Islet of Langerhans (tissue), 1 donor: ENCODE results near the gene ITPRIP.

Experiments
- FAIRE-seq: peaks from one replicate; lab custom pipeline; 2011; peaks lifted over from hg19 to GRCh38; lab: Jason Lieb, UNC

Gene ITPRIP

DNA sequence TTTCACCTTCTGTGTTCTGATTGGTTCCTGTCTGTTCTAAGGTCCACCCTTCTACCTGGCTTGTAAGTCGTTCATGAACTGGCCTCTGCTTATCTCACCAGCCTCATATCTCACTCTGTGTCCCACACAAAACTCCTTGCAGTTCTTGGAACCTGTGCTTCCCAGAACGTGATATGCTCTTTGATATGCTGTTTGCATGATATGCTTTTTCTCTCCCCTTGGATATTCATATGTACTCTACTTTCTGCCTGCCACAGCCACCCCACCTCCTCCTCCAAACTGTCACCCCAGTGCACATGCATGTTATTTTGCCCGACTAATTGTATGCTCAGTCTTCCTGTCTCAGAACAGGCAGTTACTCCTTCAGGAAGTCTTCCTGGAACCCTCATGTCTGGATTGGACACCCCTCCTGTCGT, 1.9 kb upstream of the ITPRIP start:
- FAIRE-seq: no peak

DNA sequence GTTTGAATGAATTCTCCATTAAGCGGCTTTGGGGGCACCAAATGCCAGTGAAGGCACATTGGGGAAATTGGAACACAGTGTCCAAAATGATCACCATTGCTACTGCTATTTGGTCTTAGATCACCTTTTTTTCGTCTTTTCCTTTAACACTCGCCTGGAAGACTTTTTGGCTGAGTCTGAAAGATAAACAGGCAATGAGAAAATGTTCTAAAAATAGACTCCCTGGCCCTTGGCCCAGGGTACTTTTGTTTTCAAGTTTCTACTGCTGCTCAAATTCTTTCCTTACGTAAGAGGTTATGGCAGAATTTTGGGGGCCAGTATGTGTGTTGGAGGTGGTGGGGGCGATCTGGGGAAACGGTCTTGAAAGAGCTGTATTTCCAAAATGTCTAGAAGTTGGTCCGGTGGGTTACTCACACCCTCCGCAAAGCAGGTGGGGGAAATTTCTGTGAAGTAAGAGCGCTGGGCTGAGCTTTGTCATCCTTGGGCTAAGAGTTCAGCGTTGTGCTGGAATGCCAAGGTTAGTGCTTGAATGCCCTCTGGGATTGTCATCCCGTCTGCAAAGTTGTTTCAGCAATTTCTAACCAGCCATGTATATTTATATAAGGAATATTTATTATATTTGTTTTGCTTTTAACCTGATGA, 1.3 kb upstream of the ITPRIP start:
- peak; percentile 53 for FAIRE-seq

DNA sequence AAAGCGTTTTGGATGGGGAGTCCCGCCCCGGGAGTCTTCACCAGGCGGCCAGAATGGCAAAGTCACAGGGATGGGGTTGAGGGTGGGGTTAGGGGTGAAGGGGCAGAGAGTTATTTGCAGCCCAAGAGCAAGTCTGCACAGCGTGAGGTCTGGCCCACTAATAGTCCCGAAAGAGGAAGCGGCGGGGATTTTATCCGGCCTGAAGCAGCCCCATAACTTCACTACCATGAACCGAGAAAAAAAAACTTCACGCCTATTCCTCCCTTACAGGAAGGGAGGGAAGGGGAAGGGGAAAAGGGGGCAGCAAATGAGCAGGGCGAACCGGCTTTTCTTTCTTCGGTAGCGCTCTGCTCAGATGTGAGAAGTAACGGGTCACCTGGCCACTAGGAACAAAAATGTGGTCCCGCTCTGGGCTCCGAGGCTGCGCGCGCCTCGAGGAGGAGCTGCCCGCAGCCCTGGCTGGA, 712 bp downstream of the ITPRIP start:
- FAIRE-seq: no peak

DNA sequence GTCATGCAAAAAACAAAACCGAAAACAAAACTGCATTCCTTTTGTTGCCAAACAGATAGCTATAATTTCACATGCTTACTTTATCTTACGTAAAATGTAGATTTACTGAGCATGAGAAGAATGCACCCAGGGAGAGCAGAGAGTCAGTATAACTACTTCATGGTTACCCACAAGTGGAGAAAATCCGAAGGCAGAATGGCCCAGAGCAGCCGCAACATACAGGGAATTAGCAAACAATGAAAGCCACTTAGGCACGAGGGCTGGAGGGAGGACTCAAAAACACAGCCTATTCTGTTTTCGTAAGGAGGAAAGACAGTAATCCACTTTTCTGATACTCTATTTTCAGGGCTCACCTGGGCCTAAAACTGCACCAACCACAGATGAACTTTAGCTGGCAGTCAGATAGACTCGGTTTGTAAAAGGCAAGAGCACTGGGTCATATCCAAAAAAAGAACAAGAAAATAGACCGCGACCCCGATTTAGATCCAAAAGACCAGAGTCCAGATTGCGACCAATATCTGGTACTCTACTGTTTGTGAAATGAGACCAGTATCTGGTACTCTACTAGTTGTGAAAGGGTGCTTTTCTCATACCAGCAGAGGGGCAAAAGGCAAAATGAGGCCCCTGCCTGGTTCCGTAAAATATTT, 1.3 kb downstream of the ITPRIP start:
- FAIRE-seq: no peak

DNA sequence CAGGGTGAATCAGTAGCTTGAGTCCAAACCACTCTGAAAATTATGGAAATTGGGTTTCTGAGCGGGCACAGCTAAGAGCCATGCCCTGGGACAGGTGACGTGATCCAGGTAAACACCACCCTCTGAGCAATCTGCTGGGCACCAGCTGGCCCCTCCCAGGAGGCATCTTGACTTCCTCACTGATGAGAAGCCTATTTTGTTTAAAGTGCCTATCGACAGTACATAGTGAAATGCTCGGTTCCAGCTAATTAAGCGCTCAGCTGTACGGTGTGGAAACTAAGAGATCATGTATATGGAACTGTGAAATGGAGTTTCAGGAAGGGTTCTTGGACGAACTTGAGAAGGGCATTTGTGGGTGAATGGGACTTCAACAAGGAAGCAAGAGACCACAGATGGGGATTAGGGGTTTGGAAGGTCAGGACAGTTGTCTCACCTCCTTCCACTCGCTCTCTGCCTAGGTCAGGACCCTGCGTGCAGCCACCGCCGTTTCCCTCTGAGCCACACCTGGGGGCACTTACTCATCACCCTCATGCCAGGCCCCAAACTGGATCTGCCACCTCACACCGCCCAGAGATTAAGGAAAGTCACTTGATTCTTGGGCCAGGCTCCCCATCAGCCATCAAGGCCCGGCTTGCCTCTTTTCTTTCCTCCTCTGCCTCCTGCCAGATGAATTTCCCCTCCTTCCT, 3.2 kb downstream of the ITPRIP start:
- no peak for FAIRE-seq

DNA sequence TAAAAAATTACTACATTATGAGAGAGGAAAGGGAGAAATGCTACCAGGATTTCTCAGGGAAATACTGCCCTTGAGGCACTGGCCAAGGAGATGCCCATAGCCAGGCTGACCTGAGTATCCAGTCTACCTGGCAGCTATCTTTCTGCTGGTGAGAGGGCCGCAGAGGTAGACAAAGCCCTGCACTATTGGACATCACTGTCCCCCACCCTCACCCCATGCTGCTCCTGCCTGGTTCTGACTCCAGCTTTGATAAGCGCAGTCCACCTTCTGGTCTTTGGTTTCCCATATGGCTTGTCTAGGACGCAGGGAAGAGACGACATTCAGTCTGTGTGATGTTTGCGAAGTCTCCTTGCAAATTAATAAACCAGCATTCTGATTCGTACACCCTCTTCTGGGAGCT, 3.7 kb downstream of the ITPRIP start:
- no peak for FAIRE-seq

DNA sequence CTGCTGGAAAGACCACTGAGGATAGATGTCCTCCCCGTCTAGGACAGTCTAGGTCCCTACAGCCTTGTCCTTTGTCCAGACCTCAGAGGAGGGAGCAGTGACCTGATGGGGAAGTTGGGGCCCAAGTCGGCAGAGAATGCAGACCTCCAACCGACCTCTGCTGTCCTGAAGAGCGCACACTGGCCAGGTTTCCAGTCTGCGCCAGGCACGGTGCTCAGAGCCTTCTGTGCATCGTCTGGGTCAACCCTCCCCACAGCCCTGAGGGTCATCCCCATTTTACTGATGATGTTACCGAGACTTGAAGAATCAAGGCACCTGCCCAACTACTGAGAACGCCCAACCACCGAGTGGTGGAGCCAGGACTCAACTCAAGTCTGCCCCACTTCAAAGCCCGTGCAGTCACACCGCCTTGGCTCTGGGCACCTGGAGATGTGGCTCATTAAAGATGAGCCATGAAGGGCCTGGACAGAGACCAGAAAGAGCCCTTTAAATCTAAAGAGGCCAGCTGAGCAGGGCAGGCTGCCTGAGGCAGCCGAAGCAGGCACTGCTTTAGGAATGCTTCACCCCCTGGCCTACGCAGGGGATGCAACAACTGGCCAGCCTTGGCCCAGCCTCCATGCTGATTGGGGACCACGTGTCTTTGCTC, 4.4 kb downstream of the ITPRIP start:
- FAIRE-seq: no peak

DNA sequence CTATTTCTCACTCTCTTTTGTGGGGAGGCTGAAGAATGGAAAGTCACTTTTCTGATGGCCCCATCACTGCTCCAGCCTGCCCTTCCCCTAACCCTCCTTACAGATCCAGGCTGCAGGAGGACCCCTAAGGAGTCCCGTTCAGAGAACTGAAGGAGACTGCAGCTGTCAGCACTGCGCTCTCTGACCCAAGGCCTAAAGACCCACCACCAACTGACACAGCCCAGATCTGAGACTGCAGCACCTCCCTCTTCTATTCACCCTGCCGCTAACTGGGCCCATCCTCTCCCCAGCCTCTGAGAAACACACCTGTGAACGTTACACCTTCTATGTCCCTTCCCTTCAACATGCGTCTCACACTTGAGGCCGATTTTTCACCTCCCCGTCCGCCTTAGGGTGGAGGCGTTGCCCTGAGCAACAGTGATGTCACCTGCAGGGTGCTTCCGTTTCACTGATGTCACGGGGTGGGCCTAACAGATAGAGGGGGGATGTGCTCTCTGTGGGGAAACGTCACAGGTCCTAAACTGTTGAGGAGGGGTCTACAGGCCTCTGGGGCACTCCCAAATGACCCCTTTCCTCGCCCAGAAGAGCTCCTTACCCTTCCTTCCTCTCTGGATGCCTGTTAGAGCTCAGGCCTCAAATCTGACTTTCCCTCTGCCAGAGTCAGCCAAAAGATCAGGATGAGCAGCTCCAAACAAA, 5.1 kb downstream of the ITPRIP start:
- FAIRE-seq: no peak

DNA sequence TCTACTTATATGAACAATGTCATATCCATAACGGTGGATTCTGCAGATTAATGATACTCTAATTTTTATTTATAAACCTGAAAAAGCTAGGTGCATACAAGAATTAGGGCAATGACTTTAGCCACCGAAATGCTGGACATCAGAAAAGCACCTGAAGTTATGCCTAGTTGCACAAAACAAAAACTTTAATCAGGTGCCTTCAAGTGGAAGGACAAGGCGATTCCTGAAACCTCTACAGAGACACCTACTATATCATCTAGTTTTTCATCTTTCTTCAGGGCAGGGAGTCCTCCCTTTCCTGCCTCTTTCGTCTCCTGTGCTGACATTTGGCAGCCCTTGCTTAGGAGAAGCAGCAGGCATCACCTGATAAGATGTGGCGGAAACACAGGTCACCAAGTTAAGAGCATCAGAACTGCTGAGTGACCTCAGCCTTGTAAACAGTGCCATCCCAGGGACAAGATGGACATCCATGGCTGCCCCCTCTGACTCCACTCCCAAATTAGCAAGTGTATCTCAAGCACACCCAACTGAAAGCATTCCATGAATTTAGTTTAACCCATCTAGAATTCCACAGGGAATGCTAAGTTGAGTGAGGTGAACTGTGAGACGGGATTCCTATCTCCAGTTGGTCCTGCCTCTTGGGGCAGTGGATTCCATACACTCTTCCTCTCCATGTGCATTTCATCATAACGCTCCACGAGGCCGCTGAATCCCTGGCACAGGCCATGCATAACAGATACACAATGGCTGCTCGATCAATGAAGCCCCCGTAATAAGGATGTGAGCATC, 5.8 kb downstream of the ITPRIP start:
- FAIRE-seq: no peak

DNA sequence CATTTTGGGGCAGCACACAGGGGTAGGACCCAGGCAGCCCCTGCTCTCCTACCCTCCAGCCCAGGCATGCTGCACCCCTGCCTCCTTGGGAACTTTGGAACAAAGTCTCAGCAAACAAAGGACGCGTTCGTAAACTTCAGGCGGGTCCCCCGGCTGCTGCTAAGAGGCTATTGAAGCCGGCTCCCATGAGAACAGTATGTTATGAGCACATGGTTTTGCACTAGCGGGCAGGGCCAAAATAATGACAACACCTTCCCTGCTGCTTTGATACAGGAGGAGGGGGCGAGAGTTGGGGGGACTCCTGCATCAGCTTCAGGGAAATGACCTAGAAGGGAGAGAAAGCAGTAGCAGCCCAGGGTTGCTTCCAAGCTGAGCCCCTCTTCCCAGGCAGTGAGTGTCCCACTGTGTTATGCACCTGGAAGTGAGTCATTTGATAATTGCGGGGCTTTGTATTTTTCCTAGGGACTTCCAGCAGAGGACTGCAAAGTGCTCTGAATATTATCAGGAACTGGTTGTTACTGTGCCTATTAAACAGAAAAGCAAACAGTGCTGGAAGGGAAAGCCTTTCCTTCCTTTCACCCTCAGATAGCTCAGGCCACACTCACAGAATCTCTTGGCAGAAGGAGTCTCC, 6.9 kb downstream of the ITPRIP start:
- no peak for FAIRE-seq

DNA sequence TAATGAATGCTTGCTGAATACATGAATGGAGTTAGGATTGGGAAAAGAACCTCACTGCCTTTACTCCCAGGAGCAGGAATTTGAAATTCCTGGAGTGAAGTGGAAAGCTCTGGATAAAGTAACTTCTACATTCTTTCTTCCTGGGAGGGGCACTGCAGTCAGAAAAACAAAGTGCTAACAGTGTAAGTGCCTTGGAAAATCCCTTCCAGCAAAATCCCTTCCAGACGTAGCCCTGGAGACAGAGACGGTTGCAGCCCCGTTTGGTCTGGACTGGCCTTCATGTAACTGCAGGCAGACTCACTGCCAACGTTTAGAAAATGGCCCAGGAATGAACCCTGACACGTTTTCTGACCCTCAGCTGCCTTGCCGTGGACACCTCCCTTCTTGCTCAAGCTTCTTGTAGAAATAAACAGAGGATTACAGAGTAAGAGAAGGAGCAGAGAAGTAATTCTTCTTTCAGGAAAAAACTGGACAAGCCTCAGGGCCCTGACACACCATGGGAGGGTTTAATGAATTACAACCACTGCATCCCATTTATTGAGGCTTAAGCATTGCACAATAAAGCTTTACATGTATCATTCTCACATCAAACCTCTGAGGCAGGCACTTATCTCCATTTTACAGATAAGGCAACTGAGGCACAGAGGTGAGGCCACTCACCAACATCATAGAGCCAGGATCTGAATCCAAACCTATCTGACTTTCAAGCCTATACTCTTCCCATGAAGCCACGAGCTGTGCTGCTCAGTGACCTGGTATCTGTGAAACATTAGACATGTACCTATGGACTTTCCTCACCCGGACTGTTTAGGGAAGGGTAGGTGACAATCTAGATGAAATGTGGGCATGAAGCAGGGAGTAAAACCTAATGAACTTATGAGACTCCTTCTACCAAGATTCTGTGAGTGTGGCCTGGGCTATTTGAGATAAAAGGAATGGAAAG, 7.8 kb downstream of the ITPRIP start:
- FAIRE-seq: no peak

DNA sequence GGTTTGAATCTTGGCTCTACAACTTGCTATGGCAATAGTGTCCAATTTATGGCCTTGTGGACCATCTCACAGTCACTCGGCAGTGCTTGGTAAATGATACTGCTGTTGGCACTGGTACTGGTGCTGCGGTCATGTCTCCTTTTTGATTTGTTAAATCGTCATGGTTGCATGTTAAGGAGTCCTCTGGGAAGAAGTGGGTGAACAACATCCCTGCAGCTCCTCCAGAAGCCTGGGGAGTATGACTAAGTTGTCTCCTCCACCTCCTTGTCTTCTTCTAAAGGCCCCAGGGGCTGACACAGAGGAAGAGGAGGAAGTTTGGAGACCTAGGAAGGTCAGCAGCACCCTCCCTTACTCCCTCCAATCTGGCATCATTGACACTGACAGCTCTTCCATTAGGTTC, 8.5 kb downstream of the ITPRIP start:
- FAIRE-seq: no peak

DNA sequence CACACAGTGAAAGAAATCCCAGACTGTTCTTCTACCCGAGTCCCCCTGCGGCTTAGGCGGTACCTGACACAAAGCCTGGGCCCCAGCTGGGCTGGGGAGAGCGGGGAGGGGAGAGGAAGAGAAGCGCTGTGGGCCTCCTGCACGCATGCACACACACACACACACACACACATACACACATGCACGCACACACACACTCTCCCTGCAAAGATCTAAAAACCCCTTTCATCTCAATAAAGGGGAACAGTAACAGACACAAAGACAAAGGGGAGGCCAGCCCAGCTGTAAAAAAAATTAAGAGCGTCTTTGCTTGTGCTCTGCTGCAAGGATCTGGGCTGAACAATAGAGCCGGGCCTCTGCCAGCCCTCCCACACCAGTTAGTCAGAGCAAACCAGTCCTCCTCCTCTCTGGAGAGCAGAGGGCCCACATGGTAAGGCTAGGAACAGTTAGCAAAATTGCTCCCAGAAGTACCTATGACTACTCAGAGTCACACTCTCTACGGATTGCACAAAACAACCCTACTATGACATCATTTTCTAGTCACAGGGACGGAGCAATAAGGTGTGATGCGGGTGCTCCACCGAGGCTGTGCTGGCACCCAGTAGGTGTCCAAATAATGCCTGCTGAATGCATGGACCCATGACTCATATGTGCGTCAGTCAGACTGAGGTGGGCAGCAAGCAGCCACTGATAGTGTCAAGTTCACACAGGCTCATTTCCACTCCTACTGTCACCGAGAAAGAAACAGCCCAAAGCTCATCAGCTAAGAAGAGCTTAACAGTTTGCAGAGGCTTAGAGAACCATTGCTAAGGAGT, 9.2 kb downstream of the ITPRIP start:
- FAIRE-seq: no peak

DNA sequence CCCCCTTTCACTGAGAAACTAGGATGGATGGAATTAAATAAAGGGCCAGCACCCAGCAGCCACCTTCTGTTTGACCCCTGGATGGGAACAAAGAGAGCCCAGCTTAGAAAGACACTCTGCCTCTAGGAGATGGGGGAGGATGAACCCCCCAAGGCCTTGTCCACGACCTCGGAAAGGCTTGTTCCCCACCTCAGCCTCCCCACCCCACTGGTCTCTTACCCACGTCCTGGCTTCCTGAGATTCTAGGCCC, 9.7 kb downstream of the ITPRIP start:
- FAIRE-seq: no peak

DNA sequence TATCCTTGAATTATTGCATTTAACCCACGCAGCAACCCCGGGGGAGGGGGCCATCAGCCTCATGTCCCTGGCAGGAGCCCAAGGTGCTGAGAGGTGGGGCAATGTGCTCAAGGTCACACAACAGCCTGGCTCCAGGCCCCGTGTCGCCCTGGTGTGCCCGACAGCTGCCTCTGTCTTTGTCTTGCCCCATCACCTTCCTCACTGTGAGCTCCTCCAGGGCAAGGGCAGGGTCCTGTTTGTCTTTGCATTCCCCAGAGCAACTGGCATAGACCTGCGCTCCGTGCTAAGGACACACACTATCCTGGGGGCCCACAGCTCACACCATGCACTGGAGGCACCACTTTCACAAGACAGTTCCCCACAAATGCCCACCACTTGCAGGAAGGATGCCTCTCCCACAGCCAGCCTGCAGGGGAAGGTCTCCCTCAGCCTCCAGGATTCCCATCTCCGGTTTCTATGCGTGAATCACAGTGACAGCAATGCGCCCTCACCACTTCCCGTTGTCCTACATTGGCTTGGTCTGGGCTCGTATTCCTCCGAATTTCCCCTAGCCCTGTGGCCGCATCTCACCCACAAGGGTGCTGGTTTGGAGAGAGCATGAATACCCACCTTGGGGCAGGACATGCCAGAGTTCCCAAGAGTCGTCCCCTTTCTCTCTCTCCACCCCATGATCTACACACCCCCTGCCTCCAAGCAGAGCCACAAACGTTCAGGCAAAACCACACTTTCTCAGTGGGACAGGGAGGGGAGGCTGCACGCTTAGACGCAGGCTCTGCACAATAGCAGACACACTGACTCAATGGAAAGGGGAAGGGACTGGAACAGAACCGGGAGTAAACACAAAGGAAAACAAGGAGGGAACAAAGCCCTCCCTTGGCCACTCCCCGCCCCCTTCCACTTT, 10.3 kb downstream of the ITPRIP start:
- no peak for FAIRE-seq

DNA sequence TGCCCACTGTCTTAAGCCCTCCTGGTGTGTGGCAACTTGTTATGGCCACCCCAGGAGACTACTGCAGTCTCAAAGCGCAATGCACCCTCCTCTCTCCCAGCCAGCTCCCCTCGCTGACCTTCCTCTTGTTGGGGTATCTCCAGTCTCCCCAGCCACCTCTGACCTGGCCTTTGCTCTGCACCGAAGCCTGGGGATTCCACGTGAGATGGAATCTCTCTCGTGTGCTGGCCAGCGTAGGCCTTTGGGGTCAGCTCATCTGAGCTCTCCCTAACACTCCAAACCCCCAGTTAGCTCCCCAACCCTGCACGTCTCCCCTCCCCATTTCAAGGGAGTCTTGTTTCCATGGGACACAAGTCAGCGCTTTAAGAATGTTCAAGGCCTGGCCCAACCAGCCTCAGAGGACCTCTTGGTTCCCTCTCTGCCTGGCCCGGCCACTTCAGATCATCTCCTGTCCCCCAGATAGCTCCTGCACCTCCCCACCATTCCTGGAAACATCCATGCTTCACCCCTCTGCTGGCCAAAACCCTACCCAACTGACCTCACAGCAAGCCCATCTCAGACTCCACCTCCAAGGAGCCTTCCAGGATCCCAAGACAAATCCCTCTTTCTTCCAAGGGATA, 11.2 kb downstream of the ITPRIP start:
- FAIRE-seq: no peak

DNA sequence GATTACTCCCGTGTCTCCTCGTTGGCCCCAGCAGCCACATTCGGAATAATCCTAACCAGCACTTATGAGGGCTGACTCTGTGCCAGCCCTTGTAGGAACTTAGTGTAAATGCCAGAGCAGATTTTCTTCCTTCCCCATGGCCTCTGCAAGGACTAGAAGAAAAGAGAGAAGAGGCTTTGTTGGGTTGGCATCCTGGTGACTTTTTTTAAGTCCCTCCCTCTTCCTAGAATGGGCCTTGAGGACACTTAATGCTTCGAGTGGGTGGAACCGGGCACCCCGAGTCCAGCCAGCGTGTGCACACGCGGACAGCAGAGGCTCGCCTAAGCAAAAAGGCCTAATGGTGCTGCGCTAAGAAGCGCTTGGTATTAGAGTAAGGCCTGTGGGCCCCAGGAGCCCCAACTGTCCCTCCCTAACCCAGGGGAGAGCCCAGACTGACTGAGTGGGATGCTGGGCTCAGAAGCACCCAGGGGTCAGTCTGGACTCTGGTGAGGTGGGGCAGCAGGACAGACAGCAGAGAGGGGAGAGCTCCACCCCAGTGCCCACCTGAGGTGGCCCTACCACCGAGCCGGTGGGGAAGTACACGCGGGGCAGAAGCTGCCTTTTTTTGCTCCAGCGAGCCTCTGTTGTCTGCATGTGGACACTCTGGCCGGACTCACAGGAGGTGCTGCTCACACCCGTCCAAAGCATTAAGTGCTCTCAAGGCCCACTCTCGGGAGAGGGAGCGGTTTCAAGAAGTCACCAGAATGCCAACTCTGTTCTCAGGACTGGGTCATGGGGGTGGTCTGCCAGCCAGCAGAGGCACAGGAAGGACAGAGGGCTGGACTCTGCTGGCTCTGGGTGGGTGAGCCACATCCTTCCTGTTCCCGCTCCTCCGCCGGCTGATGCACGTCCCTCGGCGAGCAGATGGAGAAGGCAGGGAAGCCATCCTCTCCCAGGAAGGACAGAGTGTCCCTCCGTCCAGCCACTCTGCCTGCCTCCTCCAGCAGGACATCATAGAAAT, 12.5 kb downstream of the ITPRIP start:
- FAIRE-seq: no peak
